Endodermal cell (in vitro differentiated cells): ENCODE results near the gene GDF2. TPM values are rescaled to one million over a fixed set of nuclear protein-coding genes. Genes with fewer than 3 reads are reported as not detected.

Experiments used
- DNase-seq: peaks from one replicate; pipeline ENCODE4 v3.0.0-alpha.2; 2017
- H3K27ac ChIP-seq: 2 replicates; pipeline ENCODE4 v1.5.1; 2013; ENCODE audit warnings: mild to moderate bottlenecking, low read depth, low read length, moderate library complexity
- H3K27me3 ChIP-seq: 2 replicates; pipeline ENCODE4 v1.6.1; 2013; ENCODE audit warnings: mild to moderate bottlenecking, low read length, moderate library complexity; ENCODE audit not compliant: insufficient read depth, control insufficient read depth, poor library complexity, severe bottlenecking
- H3K36me3 ChIP-seq: 2 replicates; pipeline ENCODE4 v1.7.0; 2013; ENCODE audit warnings: mild to moderate bottlenecking, low read length, moderate library complexity; ENCODE audit not compliant: control insufficient read depth, insufficient read depth
- H3K4me1 ChIP-seq: one replicate; pipeline ENCODE4 v1.7.0; 2013; ENCODE audit warnings: low read length; ENCODE audit not compliant: control insufficient read depth, insufficient read depth
- H3K4me3 ChIP-seq: 2 replicates; pipeline ENCODE4 v1.5.1; 2013; ENCODE audit warnings: mild to moderate bottlenecking, low read length, moderate library complexity
- H3K9ac ChIP-seq: 2 replicates; pipeline ENCODE4 v1.6.1; 2013; ENCODE audit warnings: mild to moderate bottlenecking, low read length, moderate library complexity; ENCODE audit not compliant: poor library complexity, severe bottlenecking; ENCODE audit errors: extremely low read depth
- H3K9me3 ChIP-seq: 2 replicates; pipeline ENCODE4 v1.6.1; 2013; ENCODE audit warnings: mild to moderate bottlenecking, low read length, moderate library complexity; ENCODE audit not compliant: control insufficient read depth
- H3K27ac Mint-ChIP-seq: 2 replicates; pipeline ENCODE4 v1.8.0; 2020; ENCODE audit warnings: mixed read lengths
- H3K27me3 Mint-ChIP-seq: 2 replicates; pipeline ENCODE4 v1.8.0; 2021; ENCODE audit warnings: mild to moderate bottlenecking, mixed read lengths; ENCODE audit not compliant: insufficient read depth
- H3K36me3 Mint-ChIP-seq: 2 replicates; pipeline ENCODE4 v1.8.0; 2020; ENCODE audit warnings: low read depth, mixed read lengths
- H3K4me1 Mint-ChIP-seq: 2 replicates; pipeline ENCODE4 v1.8.0; 2020; ENCODE audit warnings: mixed read lengths
- H3K4me3 Mint-ChIP-seq: 2 replicates; pipeline ENCODE4 v1.8.0; 2020; ENCODE audit warnings: mild to moderate bottlenecking, moderate library complexity, mixed read lengths
- H3K9me3 Mint-ChIP-seq: 2 replicates; pipeline ENCODE4 v1.8.0; 2020; ENCODE audit warnings: mild to moderate bottlenecking, mixed read lengths
- CTCF ChIP-seq: fragments of 200-600 bp; sonication (generic); conservative IDR thresholded peaks from 2 replicates; pipeline ENCODE4 v1.5.0; 2021; ENCODE audit warnings: antibody characterized with exemption, mild to moderate bottlenecking
- WGBS, 2 experiments: methylation state at CpG; one replicate each; pipeline versions ENCODE4 v1.1.5 to v1.1.7; 2013; ENCODE audit warnings: missing lambda C conversion rate in 2 of 2, mixed read lengths in 1 of 2; ENCODE audit not compliant: insufficient coverage in 1 of 2, insufficient read length in 1 of 2; 5-methylcytosine and 5-hydroxymethylcytosine counted together
- total RNA-seq, 2 donors: library from RNA; stranded (reverse); fragmentation: NEBNext Ultra II Directional in 1 of 2; extraction: Animal tissue kit (Norgen Biotek cat#: 25700) in 1 of 2; gene quantifications; 2 replicates in 1 of 2; 3 replicates in 1 of 2; pipeline ENCODE4 v1.2.1, GENCODE V29; 2021

The GDF2 gene
- total RNA-seq, 2 donors from 2014 or later = not detected

DNA sequence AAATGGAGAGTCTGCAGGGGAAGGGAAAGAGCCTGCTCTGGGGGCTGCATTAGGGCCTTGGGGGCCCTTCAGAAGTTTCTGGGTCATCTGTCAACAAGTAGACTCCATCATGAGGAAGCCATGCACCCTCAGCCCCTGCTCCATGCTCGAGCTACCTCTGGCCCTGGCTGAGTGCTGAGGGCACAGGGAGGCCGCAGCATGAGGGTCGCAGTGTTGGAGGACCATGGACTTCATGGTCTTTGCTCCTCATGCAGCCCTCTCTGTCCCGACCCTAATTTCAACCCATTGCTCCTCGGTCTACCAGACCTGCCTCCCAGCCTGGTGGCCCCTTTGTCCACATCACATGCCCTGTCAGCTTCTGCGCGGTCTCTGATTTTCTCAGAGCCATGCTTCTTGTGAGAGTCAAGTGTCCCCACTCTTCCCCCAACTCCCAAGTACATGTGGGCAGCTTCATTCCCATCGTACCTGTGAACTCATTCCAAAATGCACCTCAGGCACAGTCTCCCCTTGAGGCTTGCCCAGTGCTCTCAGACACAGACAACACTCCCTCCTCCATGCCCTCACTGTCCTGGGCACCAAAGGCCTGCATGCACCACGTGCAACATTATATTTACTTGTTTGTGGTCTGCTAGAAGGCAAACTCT is 47.1 kb downstream of the GDF2 start:
- H3K4me3 Mint-ChIP-seq = no peak overlapping the region
- H3K4me1 ChIP-seq = no peaks in the 10 kb centered on the region
- no peak overlapping the region for H3K4me3 ChIP-seq
- H3K9me3 ChIP-seq = no peaks in the 10 kb centered on the region
- H3K4me1 Mint-ChIP-seq = peaks cover 3% of the 10 kb centered on the region
- no peaks in the 10 kb centered on the region for H3K36me3 Mint-ChIP-seq
- no peaks in the 10 kb centered on the region for H3K36me3 ChIP-seq
- no peak for TF ChIP-seq CTCF
- no peaks in the 10 kb centered on the region for H3K9me3 Mint-ChIP-seq
- no peaks in the 10 kb centered on the region for H3K27me3 ChIP-seq
- peaks cover 12% of the 10 kb centered on the region for H3K27me3 Mint-ChIP-seq
- WGBS, 2 experiments = 91 to 98% methylated on average over 6 to 9 of the region's 9 CpGs
- H3K27ac ChIP-seq = no peak overlapping the region
- DNase-seq = peak; percentile 10
- no peak overlapping the region for H3K9ac ChIP-seq
- H3K27ac Mint-ChIP-seq = no peak overlapping the region

DNA sequence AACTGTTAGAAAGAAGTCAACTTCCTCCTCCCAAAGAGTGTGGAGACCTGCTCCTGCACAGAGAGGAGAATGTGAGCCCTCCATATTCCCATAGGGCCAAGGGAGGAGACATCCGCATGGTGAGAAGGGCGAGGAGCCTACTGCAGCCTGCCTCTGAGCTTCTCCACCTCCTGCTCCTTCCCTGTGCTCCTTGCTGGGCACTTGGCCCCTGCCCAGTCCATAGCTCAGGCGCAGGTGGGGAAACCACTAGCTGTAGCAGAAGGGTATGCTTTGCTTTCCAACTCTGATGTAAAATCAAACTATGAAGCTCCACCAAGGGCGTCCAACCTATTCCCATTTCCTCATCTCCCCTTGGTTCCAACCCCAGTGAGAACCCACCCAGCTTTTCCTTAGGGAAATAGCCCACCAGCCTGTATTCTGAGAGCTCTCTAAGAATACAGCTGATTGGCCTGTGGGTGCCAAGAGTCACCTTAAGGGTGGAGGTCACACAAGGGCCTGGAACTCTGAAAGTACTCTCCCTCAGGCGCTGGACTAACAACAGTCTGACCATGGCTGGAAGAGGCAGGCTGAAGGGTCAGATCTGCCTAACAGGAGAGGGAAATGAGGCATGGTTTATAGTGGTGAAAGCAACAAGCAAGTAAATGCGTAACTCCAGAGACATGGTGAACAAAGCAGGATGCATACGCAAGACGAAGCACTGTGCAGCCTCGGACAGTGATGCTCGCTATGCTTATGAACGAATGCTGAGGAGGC is 47.9 kb downstream of the GDF2 start:
- Histone ChIP-seq H3K27me3 (no peaks in the 10 kb centered on the region), H3K27ac (no peak overlapping the region), H3K4me3 (no peak overlapping the region), H3K4me1 (no peaks in the 10 kb centered on the region), H3K36me3 (no peaks in the 10 kb centered on the region), H3K9ac (no peak overlapping the region), H3K9me3 (no peaks in the 10 kb centered on the region)
- peak; percentile 14 for DNase-seq
- no peak for TF ChIP-seq CTCF
- Mint-ChIP-seq H3K36me3 (no peaks in the 10 kb centered on the region), H3K27me3 (peaks cover 8% of the 10 kb centered on the region), H3K4me3 (no peak overlapping the region), H3K27ac (no peak overlapping the region), H3K9me3 (no peaks in the 10 kb centered on the region), H3K4me1 (no peaks in the 10 kb centered on the region)
- WGBS, 2 experiments = 94 to 95% methylated on average over 7 to 11 of the region's 11 CpGs

GRCh38 chr10:47370878-47371277 is 48.6 kb downstream of the GDF2 start:
- no peak overlapping the region for H3K4me3 Mint-ChIP-seq
- Histone ChIP-seq H3K9me3 (no peaks in the 10 kb centered on the region), H3K4me3 (no peak overlapping the region), H3K9ac (no peak overlapping the region), H3K36me3 (no peaks in the 10 kb centered on the region), H3K27me3 (no peaks in the 10 kb centered on the region), H3K27ac (no peak overlapping the region), H3K4me1 (no peaks in the 10 kb centered on the region)
- H3K36me3 Mint-ChIP-seq = no peaks in the 10 kb centered on the region
- peak; percentile 15 for DNase-seq
- no peak overlapping the region for H3K27ac Mint-ChIP-seq
- H3K27me3 Mint-ChIP-seq = peaks cover 3% of the 10 kb centered on the region
- H3K4me1 Mint-ChIP-seq = no peaks in the 10 kb centered on the region
- TF ChIP-seq CTCF = no peak
- WGBS, 2 experiments = 92 to 94% methylated on average over 7 of the region's 7 CpGs
- no peaks in the 10 kb centered on the region for H3K9me3 Mint-ChIP-seq
